Tibial nerve (tissue), 3 donors: ENCODE results near the gene PRKCZ.

Source experiments
- POLR2A ChIP-seq, 2 donors: fragments of 450-650 bp; IDR thresholded peaks; one replicate each; pipeline ENCODE4 v1.6.1; 2017; ENCODE audit warnings: antibody characterized with exemption in 2 of 2, mild to moderate bottlenecking in 2 of 2, moderate library complexity in 2 of 2
- TF ChIP-seq, protein P1 (sequence below), 5 experiments: fragments of 200-600 bp in 3 of 5; fragments of 450-650 bp in 2 of 5; sonication (generic) in 3 of 5; IDR thresholded peaks; one replicate each; pipeline ENCODE4 v1.5.1; 2016 to 2019; ENCODE audit warnings: antibody characterized with exemption in 5 of 5, mild to moderate bottlenecking in 3 of 5, moderate library complexity in 2 of 5

DNA sequence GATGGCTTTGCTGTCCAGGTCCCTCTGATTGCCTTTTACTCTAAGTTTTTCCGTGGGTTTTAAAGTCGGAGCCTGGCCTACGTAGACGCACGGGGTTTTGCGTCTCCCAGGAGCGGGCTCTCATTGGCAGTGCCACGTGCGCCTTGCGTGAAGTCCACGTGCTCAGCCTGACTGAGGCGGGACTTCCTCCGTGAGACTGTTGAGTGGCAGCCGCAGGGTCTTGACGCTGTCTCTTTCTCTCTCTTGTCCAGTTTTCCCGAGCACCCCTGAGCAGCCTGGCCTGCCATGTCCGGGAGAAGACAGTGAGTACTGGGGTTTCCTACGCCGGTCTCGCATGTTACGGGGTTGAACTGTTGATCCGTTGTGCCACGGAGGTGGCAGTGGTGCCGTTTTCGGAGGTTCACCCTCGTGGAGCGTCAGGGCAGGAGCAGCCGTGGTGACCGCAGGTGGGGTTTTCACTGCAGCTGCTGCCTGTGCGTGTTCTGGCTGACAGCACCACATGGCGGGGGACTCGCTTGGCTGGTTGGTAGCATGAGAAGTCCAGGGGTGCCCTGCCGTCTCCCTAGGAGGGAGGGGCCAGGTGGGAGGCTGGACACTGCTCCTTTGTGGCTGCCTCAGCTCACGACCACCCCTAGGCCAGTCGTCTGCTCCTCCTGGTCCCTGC is 9.2 kb downstream of the PRKCZ start:
- TF ChIP-seq, protein P1, sequence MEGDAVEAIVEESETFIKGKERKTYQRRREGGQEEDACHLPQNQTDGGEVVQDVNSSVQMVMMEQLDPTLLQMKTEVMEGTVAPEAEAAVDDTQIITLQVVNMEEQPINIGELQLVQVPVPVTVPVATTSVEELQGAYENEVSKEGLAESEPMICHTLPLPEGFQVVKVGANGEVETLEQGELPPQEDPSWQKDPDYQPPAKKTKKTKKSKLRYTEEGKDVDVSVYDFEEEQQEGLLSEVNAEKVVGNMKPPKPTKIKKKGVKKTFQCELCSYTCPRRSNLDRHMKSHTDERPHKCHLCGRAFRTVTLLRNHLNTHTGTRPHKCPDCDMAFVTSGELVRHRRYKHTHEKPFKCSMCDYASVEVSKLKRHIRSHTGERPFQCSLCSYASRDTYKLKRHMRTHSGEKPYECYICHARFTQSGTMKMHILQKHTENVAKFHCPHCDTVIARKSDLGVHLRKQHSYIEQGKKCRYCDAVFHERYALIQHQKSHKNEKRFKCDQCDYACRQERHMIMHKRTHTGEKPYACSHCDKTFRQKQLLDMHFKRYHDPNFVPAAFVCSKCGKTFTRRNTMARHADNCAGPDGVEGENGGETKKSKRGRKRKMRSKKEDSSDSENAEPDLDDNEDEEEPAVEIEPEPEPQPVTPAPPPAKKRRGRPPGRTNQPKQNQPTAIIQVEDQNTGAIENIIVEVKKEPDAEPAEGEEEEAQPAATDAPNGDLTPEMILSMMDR (IDR thresholded peaks at IDR 0.05): no peak
- TF ChIP-seq POLR2A (IDR thresholded peaks at IDR 0.05): no peak
